ENCODE measurements around the gene C3. TPM values are rescaled to one million over a fixed set of nuclear protein-coding genes. Genes with fewer than 3 reads are reported as not detected.

The C3 gene
- polyA plus RNA-seq, 1 donor (not counting 4 experiments of a cell fraction or from before 2014, with no cell fraction given) = 10.7 TPM

- no peaks in the 10 kb centered on the region for H3K79me2 ChIP-seq (ENCODE audit: control insufficient read depth, insufficient read depth, low read length)
- no peak for FAIRE-seq
- no peaks in the 10 kb centered on the region for H3K36me3 ChIP-seq (ENCODE audit: control insufficient read depth in 2 of 2, extremely low read depth in 1 of 2, insufficient read depth in 2 of 2, low read length in 2 of 2)
- no peaks in the 10 kb centered on the region for H3K9me3 ChIP-seq (ENCODE audit: control insufficient read depth, low read depth, low read length)
- no peaks in the 10 kb centered on the region for H3K9me1 ChIP-seq (ENCODE audit: control insufficient read depth, extremely low read depth, insufficient read depth, low read length)
- dilution Hi-C loops (cut with MboI; ENCODE audit: extremely low pct_ligation_motif_present, low sequenced_read_pairs) = no loop called here
- no peak overlapping the region for H3K4me2 ChIP-seq (ENCODE audit: control insufficient read depth, extremely low read depth, insufficient read depth, low read depth, low read length)
- H3K4me3 ChIP-seq (ENCODE audit: control insufficient read depth in 2 of 3, extremely low read depth in 1 of 3, insufficient read depth in 2 of 3, low read depth in 1 of 3, low read length in 3 of 3) = no peak overlapping the region
- no peak overlapping the region for H3K27ac ChIP-seq (ENCODE audit: control insufficient read depth, insufficient read depth, low read length)
- H3K27me3 ChIP-seq (ENCODE audit: control insufficient read depth, extremely low read depth, insufficient read depth, low read length) = no peaks in the 10 kb centered on the region
- no peak overlapping the region for H3K9ac ChIP-seq (ENCODE audit: control insufficient read depth, extremely low read depth, insufficient read depth, low read length)
- no peaks in the 10 kb centered on the region for H4K20me1 ChIP-seq (ENCODE audit: control insufficient read depth, extremely low read depth, insufficient read depth, low read length)
- no peaks in the 10 kb centered on the region for H3K4me1 ChIP-seq (ENCODE audit: control insufficient read depth, extremely low read depth, insufficient read depth, low read length)
- TF ChIP-seq, protein P1, sequence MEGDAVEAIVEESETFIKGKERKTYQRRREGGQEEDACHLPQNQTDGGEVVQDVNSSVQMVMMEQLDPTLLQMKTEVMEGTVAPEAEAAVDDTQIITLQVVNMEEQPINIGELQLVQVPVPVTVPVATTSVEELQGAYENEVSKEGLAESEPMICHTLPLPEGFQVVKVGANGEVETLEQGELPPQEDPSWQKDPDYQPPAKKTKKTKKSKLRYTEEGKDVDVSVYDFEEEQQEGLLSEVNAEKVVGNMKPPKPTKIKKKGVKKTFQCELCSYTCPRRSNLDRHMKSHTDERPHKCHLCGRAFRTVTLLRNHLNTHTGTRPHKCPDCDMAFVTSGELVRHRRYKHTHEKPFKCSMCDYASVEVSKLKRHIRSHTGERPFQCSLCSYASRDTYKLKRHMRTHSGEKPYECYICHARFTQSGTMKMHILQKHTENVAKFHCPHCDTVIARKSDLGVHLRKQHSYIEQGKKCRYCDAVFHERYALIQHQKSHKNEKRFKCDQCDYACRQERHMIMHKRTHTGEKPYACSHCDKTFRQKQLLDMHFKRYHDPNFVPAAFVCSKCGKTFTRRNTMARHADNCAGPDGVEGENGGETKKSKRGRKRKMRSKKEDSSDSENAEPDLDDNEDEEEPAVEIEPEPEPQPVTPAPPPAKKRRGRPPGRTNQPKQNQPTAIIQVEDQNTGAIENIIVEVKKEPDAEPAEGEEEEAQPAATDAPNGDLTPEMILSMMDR (optimal IDR thresholded peaks at IDR 0.05 in 1 of 3, IDR thresholded peaks at IDR 0.05 in 1 of 3, conservative IDR thresholded peaks at IDR 0.05 in 1 of 3; ENCODE audit: extremely low read depth in 1 of 3, insufficient read depth in 2 of 3, low read length in 3 of 3) = no peak
- no peak for TF ChIP-seq EZH2 (IDR thresholded peaks at IDR 0.05; ENCODE audit: low read length)
- no peak overlapping the region for H2AFZ ChIP-seq (ENCODE audit: control insufficient read depth, low read length)
- DNase-seq (ENCODE audit: low read depth, low spot score) = no peak
Measured at GRCh38 chr19:6668691-6669090, 51.8 kb downstream of the C3 start.

GRCh38 chr19:6667114-6667627 lies 53.3 kb downstream of the C3 start:
- no peaks in the 10 kb centered on the region for H3K9me3 ChIP-seq (ENCODE audit: control insufficient read depth, low read depth, low read length)
- H3K9me1 ChIP-seq (ENCODE audit: control insufficient read depth, extremely low read depth, insufficient read depth, low read length) = no peaks in the 10 kb centered on the region
- DNase-seq (ENCODE audit: low read depth, low spot score) = no peak
- H3K36me3 ChIP-seq (ENCODE audit: control insufficient read depth in 2 of 2, extremely low read depth in 1 of 2, insufficient read depth in 2 of 2, low read length in 2 of 2) = no peaks in the 10 kb centered on the region
- dilution Hi-C loops (cut with MboI; ENCODE audit: extremely low pct_ligation_motif_present, low sequenced_read_pairs) = no loop called here
- no peaks in the 10 kb centered on the region for H3K79me2 ChIP-seq (ENCODE audit: control insufficient read depth, insufficient read depth, low read length)
- H3K4me3 ChIP-seq (ENCODE audit: control insufficient read depth in 2 of 3, extremely low read depth in 1 of 3, insufficient read depth in 2 of 3, low read depth in 1 of 3, low read length in 3 of 3) = no peak overlapping the region
- no peaks in the 10 kb centered on the region for H3K4me1 ChIP-seq (ENCODE audit: control insufficient read depth, extremely low read depth, insufficient read depth, low read length)
- no peak overlapping the region for H2AFZ ChIP-seq (ENCODE audit: control insufficient read depth, low read length)
- H4K20me1 ChIP-seq (ENCODE audit: control insufficient read depth, extremely low read depth, insufficient read depth, low read length) = no peaks in the 10 kb centered on the region
- no peak overlapping the region for H3K9ac ChIP-seq (ENCODE audit: control insufficient read depth, extremely low read depth, insufficient read depth, low read length)
- H3K4me2 ChIP-seq (ENCODE audit: control insufficient read depth, extremely low read depth, insufficient read depth, low read depth, low read length) = no peak overlapping the region
- FAIRE-seq = no peak
- H3K27ac ChIP-seq (ENCODE audit: control insufficient read depth, insufficient read depth, low read length) = no peak overlapping the region
- no peak for TF ChIP-seq EZH2 (IDR thresholded peaks at IDR 0.05; ENCODE audit: low read length)
- TF ChIP-seq, protein P1 (optimal IDR thresholded peaks at IDR 0.05 in 1 of 3, IDR thresholded peaks at IDR 0.05 in 1 of 3, conservative IDR thresholded peaks at IDR 0.05 in 1 of 3; ENCODE audit: extremely low read depth in 1 of 3, insufficient read depth in 2 of 3, low read length in 3 of 3) = no peak
- H3K27me3 ChIP-seq (ENCODE audit: control insufficient read depth, extremely low read depth, insufficient read depth, low read length) = no peaks in the 10 kb centered on the region

All from keratinocyte (primary cell).